ENCODE results near the gene RPS6KA2.
A peak's percentile ranks its signal among the peaks of the same experiment; 100 is the strongest.

The RPS6KA2 gene

GRCh38 chr6:166469426-166469961 is 157.6 kb downstream of the RPS6KA2 start:
- TF ChIP-seq, protein P1, sequence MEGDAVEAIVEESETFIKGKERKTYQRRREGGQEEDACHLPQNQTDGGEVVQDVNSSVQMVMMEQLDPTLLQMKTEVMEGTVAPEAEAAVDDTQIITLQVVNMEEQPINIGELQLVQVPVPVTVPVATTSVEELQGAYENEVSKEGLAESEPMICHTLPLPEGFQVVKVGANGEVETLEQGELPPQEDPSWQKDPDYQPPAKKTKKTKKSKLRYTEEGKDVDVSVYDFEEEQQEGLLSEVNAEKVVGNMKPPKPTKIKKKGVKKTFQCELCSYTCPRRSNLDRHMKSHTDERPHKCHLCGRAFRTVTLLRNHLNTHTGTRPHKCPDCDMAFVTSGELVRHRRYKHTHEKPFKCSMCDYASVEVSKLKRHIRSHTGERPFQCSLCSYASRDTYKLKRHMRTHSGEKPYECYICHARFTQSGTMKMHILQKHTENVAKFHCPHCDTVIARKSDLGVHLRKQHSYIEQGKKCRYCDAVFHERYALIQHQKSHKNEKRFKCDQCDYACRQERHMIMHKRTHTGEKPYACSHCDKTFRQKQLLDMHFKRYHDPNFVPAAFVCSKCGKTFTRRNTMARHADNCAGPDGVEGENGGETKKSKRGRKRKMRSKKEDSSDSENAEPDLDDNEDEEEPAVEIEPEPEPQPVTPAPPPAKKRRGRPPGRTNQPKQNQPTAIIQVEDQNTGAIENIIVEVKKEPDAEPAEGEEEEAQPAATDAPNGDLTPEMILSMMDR (conservative IDR thresholded peaks at IDR 0.05; ENCODE audit: low read length), result no peak
- H3K4me3 ChIP-seq (ENCODE audit: low read length), result no peak overlapping the region
- DNase-seq (ENCODE audit: low read depth), result no peak

DNA sequence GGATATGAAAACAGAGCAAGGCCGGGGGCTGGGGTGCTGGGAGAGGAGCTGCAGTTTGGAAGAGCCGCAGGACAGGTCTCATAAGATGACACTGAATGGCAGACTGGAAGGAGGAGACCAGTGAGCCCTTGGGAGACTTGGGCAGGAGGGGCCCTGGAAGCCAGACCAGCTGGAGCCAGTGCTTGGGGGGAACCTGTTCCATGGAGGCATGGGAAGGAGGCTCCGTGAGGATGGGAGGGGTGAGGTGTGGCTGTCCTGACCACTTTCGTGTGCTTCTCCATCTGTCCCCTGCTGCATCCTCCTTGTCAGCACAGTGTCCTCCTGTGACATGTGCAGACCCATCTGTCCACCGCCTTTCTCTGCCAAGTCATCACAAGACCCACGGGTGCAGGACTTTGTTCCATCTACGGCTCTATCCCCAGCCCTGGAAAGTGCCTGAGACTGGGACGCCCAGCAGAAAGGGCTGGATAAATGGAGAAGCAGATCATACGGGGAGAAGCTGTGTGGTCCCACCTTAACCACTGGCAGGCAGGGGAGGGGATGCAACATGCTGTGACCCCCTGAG is 159.5 kb downstream of the RPS6KA2 start:
- H3K4me3 ChIP-seq (ENCODE audit: low read length), result no peak overlapping the region
- no peak for DNase-seq (ENCODE audit: low read depth)
- TF ChIP-seq, protein P1 (conservative IDR thresholded peaks at IDR 0.05; ENCODE audit: low read length), result no peak

DNA sequence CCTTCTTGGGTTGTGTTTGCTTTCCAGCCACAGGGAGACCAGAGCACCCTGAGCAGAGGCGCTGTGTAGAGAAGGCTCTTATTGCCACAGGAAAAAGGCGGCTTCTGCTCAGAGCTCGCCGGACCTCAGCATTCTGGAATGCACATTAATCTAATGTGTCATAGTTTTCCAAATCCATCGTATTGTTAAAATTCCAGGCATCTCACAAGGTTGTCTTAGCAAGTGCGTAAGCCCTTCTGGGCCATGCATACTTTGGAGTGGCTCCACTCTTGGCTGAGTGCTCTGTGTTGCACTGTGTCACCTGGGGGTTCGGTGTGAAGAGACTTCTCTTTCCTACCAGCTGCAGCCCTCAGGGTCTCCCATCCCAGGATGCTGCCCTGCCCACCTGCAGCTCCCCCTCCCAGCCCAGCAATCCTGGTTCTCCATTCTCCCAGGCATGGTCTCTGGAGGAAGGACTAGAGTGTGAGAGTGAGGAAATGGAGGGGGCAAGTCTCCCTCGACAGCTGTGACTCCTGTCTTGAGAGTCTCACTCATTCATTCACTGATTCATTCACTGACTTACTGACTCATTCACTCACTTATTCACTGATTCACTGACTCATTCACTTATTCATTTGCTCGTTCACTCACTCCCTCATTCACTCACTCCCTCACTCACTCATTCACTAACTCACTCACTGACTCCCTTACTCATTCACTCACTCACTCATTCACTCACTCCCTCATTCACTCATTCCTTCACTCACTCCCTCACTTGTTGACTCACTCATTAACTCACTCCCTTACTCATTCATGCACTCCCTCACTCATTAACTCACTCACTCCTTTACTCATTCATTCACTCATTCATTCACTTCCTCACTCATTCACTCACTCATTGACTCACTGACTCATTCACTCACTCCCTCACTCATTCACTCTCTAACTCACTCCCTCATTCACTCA is 160.6 kb downstream of the RPS6KA2 start:
- TF ChIP-seq, protein P1 (conservative IDR thresholded peaks at IDR 0.05; ENCODE audit: low read length), result 0 out of 2 replicates have a peak, but pooled peaks have one; percentile 14
- H3K4me3 ChIP-seq (ENCODE audit: low read length), result peak overlapping the region; percentile 14
- DNase-seq (ENCODE audit: low read depth), result peak; percentile 94

GRCh38 chr6:166465671-166466087 is 161.4 kb downstream of the RPS6KA2 start:
- DNase-seq (ENCODE audit: low read depth), result peak; percentile 64

GRCh38 chr6:166465003-166465399 is 162.1 kb downstream of the RPS6KA2 start:
- TF ChIP-seq, protein P1 (conservative IDR thresholded peaks at IDR 0.05; ENCODE audit: low read length), result no peak
- no peak overlapping the region for H3K4me3 ChIP-seq (ENCODE audit: low read length)
- DNase-seq (ENCODE audit: low read depth), result peak; percentile 33

More at GRCh38 chr6:166465671-166466087, 161.4 kb downstream of the RPS6KA2 start:
- TF ChIP-seq, protein P1 (conservative IDR thresholded peaks at IDR 0.05; ENCODE audit: low read length), result peak; percentile 53
- H3K4me3 ChIP-seq (ENCODE audit: low read length), result peak overlapping the region; percentile 14

DNA sequence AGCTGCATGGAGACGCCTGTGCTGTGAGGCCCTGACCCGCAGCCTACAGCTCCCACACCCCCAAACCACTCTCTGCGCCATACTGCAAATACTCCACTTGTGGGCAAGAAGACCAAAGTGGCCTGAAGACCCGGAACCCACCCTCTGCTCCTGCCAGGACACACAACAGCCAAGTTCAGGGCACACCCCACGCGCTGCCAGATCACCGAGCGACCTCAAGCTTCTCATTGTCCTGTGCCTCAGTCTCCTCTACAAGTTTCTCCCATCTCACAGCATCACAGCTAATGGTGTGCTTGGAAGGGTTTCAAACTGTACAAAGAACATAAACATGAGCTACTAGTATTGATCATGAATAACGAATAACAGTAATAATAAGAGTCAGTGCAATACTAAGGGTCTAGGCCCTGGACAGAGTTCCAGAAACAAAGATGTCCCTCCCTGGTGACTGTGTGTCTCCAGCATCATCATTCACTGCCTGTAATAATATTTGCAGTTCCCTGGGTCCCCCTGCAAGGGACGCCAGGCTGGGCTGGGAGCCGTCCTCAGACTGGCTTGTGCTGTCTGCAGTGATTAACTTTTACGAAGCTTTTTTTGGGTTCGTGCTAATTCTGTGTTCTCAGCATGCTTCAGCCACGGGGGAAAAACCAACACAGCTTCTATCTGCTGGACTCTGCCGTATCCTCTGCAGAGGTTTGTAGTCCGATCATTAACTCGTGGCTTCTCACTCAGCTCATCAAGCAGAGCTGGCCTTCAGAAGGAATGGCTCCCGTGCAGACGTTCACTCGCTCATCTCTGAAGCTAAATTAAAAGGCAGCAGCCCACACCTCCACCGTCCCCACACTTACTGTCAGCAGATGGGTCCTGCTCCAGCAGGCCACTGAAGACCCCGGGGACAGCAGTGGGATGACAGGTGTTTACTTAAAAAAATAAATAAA is 162.7 kb downstream of the RPS6KA2 start:
- no peak for DNase-seq (ENCODE audit: low read depth)
- TF ChIP-seq, protein P1 (conservative IDR thresholded peaks at IDR 0.05; ENCODE audit: low read length), result no peak
- no peak overlapping the region for H3K4me3 ChIP-seq (ENCODE audit: low read length)

Measured in AG10803 (cell line).